ENCODE results near the gene EMX2. TPM values are rescaled to one million over a fixed set of nuclear protein-coding genes. Genes with fewer than 3 reads are reported as not detected.

EMX2 gene
- total and polyA plus RNA-seq, 2 experiments from 2014 or later: not detected

GRCh38 chr10:117499248-117500105 is 43.1 kb upstream of the EMX2 start:
- DNase-seq (ENCODE audit: low spot score) (no peak), ATAC-seq (peak; percentile 42)
- Histone ChIP-seq H3K36me3 (ENCODE audit: insufficient read depth) (no peaks in the 10 kb centered on the region), H3F3A (replicated peaks; ENCODE audit: low read depth) (no peaks in the 10 kb centered on the region), H3K9me2 (ENCODE audit: insufficient read depth) (no peaks in the 10 kb centered on the region), H4K20me1 (replicated peaks; ENCODE audit: insufficient read depth) (no peaks in the 10 kb centered on the region), H3K4me1 (ENCODE audit: insufficient read depth) (no peaks in the 10 kb centered on the region), H2AFZ (no peak overlapping the region), H3K27ac (ENCODE audit: low read depth) (no peak overlapping the region), H3K27me3 (ENCODE audit: insufficient read depth) (no peaks in the 10 kb centered on the region; the same call in 1 of the 2 replicates), H3K79me2 (replicated peaks; ENCODE audit: insufficient read depth) (no peaks in the 10 kb centered on the region), H3K4me2 (no peak overlapping the region), H3K4me3 (no peak overlapping the region)
- H3K4me1 Mint-ChIP-seq: peaks cover 9% of the 10 kb centered on the region
- no peak overlapping the region for H3K4me3 Mint-ChIP-seq
- H3K27me3 Mint-ChIP-seq (ENCODE audit: insufficient read depth, low read depth, poor library complexity): peaks cover 8% of the 10 kb centered on the region
- TF ChIP-seq ETS1 (IDR thresholded peaks at IDR 0.05) (no peak), ZNF331 (CRISPR knock-in tag; IDR thresholded peaks at IDR 0.05; ENCODE audit: low read depth) (no peak), ZNF114 (CRISPR knock-in tag; IDR thresholded peaks at IDR 0.05) (no peak), EZH2 (IDR thresholded peaks at IDR 0.05; ENCODE audit: low read depth, unreplicated experiment) (no peak), ZNF462 (CRISPR knock-in tag; IDR thresholded peaks at IDR 0.05) (no peak), CREB1 (CRISPR knock-in tag; IDR thresholded peaks at IDR 0.05; ENCODE audit: low read depth) (no peak), CTCF (conservative IDR thresholded peaks at IDR 0.05; ENCODE audit: low read depth in 2 of 2) (no peak), NANOG (IDR thresholded peaks at IDR 0.05; ENCODE audit: borderline replicate concordance) (no peak), REST (IDR thresholded peaks at IDR 0.05; ENCODE audit: unreplicated experiment) (no peak), STAT1 (IDR thresholded peaks at IDR 0.05; ENCODE audit: unreplicated experiment) (no peak), JUNB (IDR thresholded peaks at IDR 0.05; ENCODE audit: unreplicated experiment) (no peak), EZH2phosphoT487 (IDR thresholded peaks at IDR 0.05; ENCODE audit: unreplicated experiment) (no peak), POLR2AphosphoS5 (IDR thresholded peaks at IDR 0.05; ENCODE audit: low read depth) (no peak)
- no peaks in the 10 kb centered on the region for H3K9me3 Mint-ChIP-seq
- no peak overlapping the region for H3K27ac Mint-ChIP-seq
- H3K36me3 Mint-ChIP-seq (ENCODE audit: low read depth): no peaks in the 10 kb centered on the region
